ENCODE data around the gene EPB41L5.

Gene EPB41L5

DNA sequence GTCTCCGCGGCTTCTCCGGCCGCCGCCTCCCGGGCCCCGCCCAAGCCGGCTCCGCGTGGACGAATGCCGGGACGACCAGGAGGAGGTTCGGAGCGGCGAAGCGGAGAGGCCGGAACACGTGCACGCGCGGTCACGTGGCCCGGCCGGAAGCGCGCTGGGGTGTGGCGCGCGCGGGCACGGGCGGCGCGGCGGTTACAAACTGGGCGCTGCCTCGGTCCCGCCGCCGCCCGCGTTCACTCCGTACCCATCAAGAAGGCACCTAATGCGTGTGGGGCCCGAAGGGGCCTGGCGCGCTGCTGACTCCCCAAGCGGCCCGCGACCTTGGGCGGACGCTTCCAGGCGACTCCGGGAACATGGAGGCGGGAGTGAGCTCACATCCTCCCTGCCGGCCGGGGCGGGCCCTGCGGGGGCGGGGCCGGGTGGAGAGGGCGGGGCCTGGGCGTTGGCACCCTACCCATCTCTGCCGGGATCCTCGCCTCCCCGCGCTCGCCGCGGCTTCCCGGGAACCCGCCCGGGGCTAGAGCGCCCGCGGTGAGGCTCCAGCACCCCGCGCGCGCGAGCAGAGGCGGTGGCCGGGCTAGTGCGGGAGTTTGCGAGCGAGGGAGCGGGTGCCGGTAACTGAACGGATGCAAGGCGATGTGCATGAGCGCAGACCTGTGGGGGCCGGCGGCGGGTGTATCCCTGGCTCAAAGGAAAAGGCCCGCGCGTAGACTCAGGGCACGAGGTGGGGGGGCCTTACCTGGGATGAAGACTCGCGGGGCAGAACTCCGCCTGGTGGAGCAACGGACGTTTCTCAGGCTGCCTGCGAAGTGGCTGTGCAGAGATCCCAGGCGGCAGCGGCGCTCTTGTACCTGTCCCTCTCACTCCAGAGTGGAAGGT, 210.4 kb downstream of the EPB41L5 start, which contains the start of gene TMEM185B:
TMEM185B (minus strand) TSS at position 367 of the 879 bp plus-strand sequence. CDS start 424 bp downstream, outside the sequence.
- DNase-seq (ENCODE audit: extremely low read depth in 1 of 2, low read depth in 1 of 2): peak; percentile 78 to 82

DNA sequence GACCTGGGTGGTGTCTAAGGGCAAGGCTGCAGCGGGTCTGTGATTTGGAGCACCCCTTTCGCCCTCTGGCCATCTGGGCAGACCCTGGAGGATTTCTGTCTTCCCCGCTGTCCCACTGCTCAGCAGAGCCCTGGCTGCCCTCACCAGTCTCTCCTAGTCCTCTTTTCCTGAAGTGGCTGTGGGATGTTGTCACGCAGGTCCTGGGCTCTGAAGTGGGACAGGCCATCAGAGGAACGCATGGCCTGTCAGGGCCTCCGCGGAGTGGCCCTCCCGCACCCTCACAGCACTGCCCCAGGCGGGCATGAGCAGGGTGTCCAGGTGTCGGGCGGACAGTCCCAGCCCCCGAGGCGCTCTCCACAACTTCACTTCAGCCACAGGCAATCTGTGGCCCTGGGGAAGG, 211.4 kb downstream of the EPB41L5 start:
- no peak for DNase-seq (ENCODE audit: extremely low read depth in 1 of 2, low read depth in 1 of 2)

DNA sequence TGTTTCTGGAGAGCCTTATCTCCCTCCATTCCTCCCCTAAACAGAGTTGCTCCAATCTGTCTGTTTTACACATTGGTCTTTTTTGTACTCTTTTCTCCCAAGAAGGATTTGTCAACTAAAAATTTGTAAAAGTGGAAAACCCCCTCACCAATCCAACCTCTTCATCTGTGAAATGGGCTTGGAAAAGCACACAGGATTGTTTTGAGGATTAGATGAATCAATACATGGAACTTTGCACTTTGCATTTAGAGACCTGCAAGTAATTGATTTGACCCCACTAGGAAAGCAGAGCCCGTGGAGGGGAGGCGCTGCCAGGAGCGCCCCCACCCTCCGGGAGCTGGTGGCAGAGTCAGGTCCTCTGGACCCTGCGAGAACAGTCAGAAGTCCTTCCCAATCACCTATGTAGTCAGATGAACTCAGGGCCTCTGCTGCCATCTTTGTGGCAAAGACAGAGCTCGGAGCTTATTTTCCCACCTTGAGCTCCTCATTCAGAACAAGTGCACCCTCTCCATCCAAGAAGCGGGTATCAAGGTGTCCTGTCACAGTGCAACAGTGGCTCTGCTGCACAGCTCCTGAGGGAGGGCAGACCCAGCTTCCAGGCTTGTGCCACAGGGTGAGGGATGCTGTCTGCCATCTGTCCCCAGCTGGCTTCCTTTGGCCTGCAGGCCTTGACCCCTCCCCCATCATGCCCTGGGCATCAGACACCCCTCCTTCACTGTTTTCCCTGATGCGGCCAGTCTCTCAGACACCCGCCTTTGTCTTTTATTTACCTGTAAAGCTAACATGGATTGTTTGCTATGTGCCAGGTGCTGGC, 212.1 kb downstream of the EPB41L5 start:
- no peak for DNase-seq (ENCODE audit: extremely low read depth in 1 of 2, low read depth in 1 of 2)

DNA sequence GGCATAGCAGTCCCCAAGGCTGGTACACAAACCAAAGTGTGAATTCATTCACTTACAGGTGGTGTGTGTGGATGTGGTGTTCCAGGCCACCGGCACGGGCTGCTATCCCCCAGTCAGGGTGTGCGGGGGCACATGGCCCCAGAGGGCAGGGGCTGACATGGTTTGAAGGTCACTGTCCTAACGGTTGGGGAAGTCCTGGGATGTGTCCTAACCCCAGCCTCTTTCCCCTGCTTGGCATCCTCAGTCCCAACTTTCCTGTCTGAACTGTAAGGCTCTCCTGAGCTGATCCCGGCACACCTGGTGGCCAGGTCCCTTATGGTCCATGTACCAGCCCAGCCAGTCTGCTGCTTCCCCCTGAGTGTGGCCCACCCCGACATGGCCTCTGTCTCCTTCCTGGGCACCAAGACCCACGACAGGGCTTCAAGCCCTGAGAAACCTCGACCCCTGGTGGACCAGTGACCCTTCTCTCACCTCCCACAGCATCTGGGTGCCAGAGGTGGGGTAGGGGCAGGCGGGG, 212.7 kb downstream of the EPB41L5 start:
- DNase-seq (ENCODE audit: extremely low read depth in 1 of 2, low read depth in 1 of 2): no peak

DNA sequence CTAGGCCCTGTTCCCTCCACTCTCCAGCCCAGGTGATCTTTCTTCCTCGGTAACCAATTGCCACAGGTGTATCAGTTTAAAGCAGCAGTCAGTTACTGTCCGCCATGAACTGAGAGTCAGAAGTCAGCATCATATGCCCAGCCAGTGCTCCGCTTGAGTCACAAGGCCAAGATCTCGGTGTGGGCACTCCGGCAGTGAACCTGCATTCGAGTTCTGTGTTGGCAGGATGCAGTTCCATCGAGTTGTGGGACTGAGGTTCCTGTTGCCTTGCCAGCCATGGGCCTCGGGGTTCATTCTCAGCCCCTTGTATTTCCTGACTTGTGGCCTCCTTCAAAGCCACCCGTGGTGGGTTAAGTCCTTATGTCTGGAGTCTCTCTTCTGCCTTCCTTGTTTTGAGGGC, 213.4 kb downstream of the EPB41L5 start:
- no peak for DNase-seq (ENCODE audit: extremely low read depth in 1 of 2, low read depth in 1 of 2)

DNA sequence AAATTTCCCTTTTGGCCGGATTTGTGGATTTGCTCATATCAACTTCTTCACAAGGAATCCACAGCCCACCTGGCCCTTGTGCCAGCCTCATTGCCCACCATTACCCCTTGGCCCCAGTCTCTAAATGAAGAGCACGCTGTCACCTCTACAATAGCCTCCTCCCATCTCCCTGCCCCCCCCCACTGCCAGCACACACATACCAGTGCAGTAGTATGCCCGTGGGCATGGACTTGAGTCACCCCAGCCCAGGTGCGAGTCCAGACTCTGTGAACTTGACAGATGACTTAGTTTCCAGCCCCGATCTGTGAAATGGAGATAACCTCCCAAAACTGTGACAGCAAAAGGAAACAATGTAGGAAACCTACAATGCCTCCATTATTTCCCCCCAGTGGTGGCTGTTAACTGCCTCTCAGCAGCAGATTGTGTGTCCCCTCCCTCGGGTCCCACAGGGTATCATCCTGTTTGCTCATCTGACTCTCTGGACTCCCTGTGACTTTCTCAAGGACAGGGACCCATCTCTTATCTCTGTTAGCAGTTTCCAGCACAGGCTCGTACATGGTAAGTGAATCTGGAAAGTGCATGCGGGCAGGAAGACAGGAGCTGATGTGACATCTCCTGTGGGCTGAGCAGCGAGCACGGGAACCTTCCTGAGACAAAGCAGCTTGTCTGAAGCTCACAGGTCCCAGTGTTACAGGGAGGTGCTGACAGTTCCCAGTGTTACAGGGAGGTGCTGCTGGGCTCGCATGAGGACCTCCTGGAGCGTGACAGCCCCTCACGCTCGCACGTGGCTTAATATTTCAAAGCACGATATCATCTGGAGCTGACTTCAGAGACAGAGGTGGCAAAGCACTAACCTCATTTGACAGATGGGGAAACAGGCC, 214.5 kb downstream of the EPB41L5 start:
- peak in 1 of 2 donors; percentile 27 for DNase-seq (ENCODE audit: extremely low read depth in 1 of 2, low read depth in 1 of 2)

DNA sequence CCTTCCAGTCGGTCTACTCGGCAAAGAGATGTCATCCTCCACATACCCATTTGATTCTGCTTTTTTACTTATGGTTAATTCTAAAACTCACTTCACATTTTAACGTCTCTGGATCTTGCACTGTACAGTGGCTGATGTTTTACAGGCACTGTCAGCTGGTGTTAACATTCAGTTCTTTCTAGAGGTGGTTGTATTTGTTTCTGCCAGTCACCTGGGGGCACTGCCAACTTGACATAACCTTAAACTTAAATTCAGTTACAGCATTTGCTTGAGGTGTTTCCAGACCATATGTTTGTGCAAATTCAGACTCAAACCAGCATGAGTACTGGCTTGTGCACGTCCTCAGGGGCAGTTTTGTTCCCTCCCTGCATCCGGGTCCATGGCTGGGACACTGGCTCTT, 215.6 kb downstream of the EPB41L5 start:
- no peak for DNase-seq (ENCODE audit: extremely low read depth in 1 of 2, low read depth in 1 of 2)
